ENCODE measurements around the gene NR1D1.

DNA sequence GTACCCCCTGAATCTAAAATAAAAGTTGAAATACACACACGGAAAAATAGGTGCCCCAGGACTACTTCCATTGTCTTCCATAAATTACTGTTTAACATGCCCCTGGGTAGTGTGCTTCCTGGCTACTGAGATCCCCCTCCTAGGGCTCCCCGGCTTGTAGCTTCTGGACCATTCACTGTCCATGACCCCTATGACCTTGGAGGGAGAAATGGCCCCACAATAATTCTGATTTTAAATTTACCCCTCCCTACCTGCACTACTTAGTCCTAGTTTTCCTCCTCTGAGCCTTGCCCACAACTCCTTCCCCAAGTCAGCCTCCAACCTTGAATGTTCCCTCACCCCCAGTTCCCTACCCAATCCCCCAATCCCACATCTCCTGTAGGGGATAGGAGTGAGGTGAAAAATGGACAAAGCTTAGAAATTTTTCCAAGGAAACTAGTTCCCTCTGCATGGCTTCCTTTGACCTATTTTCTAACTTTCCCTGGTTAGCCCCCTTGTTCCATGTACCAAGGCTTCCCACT lies 11.9 kb upstream of the NR1D1 start:
- TF ChIP-seq POLR2AphosphoS5 (IDR thresholded peaks at IDR 0.05) (no peak), POLR2A (IDR thresholded peaks at IDR 0.05) (no peak)

Measured in suprapubic skin (tissue), 4 donors.